HG02642 (cell line): ENCODE results near the gene SLC35D2.
"Not testable (repeated sequence)": the region's sequence is repeated elsewhere in the genome, so short reads cannot be mapped to it uniquely, and the experiment has no call there.

Experiments used
- ATAC-seq: cut with Tn5 transposase; IDR thresholded peaks from one replicate; pipeline ENCODE4 v1.9.1; 2021; ENCODE audit warnings: mild to moderate bottlenecking; ENCODE audit not compliant: unreplicated experiment, poor library complexity

The SLC35D2 gene

DNA sequence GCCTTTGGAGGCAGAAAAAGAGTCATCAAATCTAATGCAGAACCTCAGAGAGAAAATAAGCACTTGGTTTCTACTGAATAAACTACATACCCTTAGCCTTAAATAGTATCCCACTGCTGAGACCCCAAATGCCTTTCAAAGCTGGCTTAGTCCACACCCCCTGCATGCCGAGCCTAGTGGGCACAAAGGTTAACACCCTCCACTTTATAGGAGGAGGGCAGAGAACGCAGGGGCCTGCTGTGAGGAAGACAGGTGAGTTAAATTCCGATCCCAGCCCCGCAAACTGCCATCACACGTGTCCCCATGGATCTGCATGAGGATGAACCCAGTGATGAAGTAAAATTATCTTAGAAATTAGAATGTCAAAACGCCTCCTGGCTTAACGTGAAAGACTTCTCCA, 62.0 kb downstream of the SLC35D2 start:
- ATAC-seq = no peak

- no peak for ATAC-seq
Observed at GRCh38 chr9:96320749-96321280, 62.7 kb downstream of the SLC35D2 start.

DNA sequence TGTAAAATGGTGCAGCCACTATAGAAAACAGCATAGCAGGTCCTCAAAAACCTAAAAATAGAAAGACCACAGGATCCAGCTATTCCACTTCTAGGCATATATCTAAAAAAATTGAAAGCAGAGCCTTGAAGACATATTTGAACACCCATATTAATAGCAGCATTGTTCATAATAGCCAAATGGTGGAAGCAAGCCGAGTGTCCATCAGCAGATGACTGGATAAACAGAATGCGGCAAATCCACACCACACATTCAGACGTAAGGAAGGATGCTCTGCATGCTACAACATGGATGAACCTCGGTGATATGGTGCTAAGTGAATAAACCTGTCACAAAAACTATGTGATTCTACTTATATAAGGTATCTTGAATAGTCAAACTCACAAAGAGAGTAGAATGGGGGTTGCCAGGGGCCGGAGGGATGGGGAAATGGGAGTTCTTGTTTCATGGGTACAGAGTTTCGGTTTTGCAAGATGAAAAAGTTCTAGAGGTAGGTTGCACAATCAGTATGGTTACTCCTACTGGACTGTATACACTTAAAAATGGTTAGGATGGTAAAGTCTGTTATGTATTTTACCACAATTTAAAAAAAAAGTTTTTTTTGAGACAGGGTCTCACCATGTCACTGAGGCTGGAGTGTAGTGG, 64.5 kb downstream of the SLC35D2 start:
- ATAC-seq = no peak

GRCh38 chr9:96317335-96317980, 66.1 kb downstream of the SLC35D2 start:
- no peak for ATAC-seq

DNA sequence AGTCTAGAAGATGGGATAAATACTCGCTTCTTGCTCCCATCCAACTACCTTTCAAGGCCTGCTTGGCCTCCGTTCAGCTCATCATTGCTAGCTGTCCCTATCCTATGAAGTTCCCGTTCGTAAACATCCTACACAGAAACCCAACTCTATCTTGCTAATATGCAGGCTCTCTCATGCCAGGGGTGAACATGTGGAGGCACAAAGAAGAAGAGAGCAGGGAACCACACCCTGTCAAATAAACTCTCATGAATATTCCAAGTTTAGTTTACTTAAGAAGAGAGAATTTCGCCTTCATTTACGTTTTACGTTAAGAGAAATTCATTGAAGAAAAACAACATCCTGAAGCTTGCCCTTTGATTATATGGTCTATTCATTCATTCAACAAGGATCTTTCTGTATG, 73.7 kb downstream of the SLC35D2 start:
- no peak for ATAC-seq

- not testable (repeated sequence) for ATAC-seq
Observed at GRCh38 chr9:96306958-96307357, 76.6 kb downstream of the SLC35D2 start.

GRCh38 chr9:96305171-96305570, 78.3 kb downstream of the SLC35D2 start:
- ATAC-seq = no peak

- no peak for ATAC-seq
Observed at GRCh38 chr9:96304230-96304629, 79.3 kb downstream of the SLC35D2 start.

- ATAC-seq = no peak
Observed at GRCh38 chr9:96302021-96302420, 81.5 kb downstream of the SLC35D2 start, which contains the start of gene HSD17B3. TSS of gene HSD17B3 (minus strand) at chr9:96302176. CDS start at chr9:96302104, 72 bp downstream.

- ATAC-seq = no peak
Observed at GRCh38 chr9:96299823-96300222, 83.7 kb downstream of the SLC35D2 start.

DNA sequence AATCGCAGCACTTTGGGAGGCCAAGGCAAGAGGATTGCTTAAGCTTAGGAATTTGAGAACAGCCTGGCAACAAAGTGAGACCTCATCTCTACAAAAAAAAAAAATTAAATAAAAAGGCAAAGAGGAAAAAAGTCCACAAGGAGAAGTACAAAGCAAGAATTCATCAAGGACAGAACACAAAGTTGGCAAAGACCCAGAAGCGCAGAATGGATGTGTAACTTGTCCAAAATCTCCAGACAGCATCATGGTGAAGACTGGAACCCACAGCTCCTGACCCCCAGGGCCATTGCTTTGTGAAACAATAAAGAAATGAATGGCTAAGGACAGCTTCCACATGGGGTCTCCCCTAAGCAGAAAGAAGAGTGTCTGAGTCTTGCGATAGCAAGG, 89.4 kb downstream of the SLC35D2 start:
- no peak for ATAC-seq

DNA sequence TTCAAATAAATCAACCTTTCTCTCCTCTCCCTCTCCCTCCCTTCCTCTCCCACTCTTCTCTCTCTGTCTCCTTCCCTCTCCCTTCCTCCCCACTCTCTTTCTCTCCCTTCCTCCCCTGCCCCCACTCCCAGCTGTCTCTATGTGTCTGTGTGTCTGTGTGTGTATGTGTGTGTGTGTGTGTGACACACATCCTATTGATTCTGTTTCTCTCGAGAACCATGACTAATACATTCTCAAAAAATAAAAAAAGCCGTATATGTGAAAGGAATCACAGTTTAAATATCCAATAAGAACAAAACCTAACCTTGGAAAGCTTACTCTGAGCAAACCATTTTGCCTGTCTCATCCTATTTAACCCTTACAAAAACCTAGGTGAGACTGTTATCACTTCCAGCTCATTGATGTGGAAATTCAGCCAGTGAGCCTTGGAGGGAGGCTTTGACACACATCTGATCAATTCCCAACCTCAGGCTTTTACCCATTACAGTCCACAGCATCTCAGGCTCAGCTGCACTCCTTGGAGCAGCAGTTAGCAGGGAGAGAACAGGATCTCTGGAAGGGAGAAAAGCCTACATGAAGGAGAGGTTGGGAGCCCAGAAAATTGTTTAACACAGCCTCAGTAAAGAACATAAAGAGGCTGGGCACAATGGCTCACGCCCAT, 89.9 kb downstream of the SLC35D2 start:
- ATAC-seq = no peak

DNA sequence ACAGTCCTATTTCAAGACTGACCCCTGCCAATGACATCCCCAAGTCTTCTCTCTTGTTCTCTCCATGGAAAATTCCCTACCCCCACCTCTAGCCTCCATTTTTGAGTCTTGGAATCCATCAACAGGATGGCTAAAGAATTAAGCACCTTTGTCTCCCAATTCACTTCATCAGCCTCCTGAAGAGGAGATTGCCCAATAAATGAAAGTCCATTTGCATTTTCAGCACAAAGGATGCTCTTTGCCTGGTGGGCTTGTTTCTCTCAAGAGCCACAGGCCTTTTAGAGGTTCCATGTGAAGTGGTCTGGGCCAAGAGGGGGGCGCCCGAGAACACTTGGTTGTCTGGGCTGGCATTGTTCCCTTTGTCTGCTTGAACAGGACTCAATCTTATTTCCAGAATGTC, 94.1 kb downstream of the SLC35D2 start:
- ATAC-seq = no peak

DNA sequence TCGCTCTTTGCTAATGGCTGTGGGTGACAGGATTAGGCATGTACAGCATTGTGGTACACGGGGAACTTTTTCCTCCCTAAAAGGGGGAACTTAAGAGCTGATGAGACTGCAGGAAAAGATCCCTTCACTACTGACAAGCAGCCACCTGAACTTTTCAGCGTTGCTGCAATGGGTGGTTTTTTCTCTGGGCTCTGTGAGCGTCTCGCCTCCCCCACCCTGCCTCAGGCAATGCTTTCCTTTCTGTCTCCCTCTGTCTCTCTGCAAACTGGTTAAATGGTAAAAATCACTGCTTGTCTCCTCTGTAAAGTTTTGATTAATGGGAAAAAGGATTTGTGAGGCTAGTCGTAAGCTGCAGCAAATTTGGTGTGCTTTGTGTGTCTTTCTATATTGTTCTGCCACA, 101.9 kb downstream of the SLC35D2 start:
- ATAC-seq = no peak

DNA sequence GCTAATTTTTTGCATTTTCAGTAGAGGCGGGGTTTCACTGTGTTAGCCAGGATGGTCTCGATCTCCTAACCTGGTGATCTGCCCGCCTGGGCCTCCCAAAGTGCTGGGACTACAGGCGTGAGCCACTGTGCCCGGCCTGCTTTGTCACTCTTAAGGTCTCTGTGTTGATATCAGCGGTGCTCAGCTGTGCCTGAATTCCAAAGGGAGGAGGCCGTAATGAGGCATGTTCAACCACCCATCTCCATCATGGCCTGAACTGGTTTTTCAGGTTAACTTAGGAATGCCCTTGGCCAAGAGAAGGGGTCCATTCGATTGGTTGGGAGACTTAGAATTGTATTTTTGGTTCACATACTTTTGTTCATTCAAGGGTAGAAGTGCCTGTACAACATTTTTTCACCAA, 103.6 kb downstream of the SLC35D2 start:
- no peak for ATAC-seq

DNA sequence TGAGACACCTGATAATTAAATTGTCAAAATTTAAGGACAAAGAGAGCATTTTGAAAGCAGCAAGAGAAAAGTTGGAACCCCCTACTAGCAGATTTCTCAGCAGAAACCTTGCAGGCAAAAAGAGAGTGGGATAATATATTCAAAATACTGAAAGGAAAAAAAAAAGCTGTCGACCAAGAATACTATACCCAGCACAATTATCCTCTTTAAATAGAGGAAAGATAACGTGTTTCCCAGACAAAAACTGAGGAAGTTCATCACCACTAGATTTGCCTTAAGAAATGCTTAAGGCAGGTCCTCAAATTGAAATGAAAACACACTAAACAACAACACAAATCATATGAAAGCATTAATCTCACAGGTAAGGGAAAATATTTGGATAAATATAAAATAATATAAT, 108.6 kb downstream of the SLC35D2 start:
- ATAC-seq = no peak
